GM20000 (cell line): ENCODE measurements around the gene PRMT9.

ENCODE experiments used
- DNase-seq: peaks from one replicate; pipeline ENCODE4 v3.0.0; 2012; ENCODE audit warnings: low spot score
- CTCF ChIP-seq: IDR thresholded peaks from 2 replicates; pipeline ENCODE4 v1.5.1; 2012; ENCODE audit warnings: mild to moderate bottlenecking, control low read depth; ENCODE audit errors: extremely low read depth, missing control alignments

PRMT9 gene

GRCh38 chr4:147704846-147705245 lies 20.9 kb upstream of the PRMT9 start:
- TF ChIP-seq CTCF = no peak
- no peak for DNase-seq

- no peak for DNase-seq
- no peak for TF ChIP-seq CTCF
These were observed 12.9 kb upstream of the PRMT9 start for GRCh38 chr4:147696866-147697265.

- no peak for DNase-seq
- no peak for TF ChIP-seq CTCF
These were observed 9.3 kb upstream of the PRMT9 start for GRCh38 chr4:147693218-147693617.

- no peak for DNase-seq
- no peak for TF ChIP-seq CTCF
These were observed 7.9 kb upstream of the PRMT9 start for GRCh38 chr4:147691820-147692219.

GRCh38 chr4:147689067-147689466 lies 5.1 kb upstream of the PRMT9 start:
- DNase-seq = no peak
- TF ChIP-seq CTCF = no peak

GRCh38 chr4:147683188-147683591 lies 773 bp downstream of the PRMT9 start:
- no peak for TF ChIP-seq CTCF
- DNase-seq = peak; percentile 38

GRCh38 chr4:147682755-147683154 lies 1.2 kb downstream of the PRMT9 start:
- DNase-seq = no peak
- no peak for TF ChIP-seq CTCF
